KG1 (cell line): ENCODE data around the gene ERRFI1.

ENCODE experiments used
- DNase-seq: peaks from one replicate; lab custom pipeline; 2025; lab: John Stamatoyannopoulos, UW

Gene ERRFI1

DNA sequence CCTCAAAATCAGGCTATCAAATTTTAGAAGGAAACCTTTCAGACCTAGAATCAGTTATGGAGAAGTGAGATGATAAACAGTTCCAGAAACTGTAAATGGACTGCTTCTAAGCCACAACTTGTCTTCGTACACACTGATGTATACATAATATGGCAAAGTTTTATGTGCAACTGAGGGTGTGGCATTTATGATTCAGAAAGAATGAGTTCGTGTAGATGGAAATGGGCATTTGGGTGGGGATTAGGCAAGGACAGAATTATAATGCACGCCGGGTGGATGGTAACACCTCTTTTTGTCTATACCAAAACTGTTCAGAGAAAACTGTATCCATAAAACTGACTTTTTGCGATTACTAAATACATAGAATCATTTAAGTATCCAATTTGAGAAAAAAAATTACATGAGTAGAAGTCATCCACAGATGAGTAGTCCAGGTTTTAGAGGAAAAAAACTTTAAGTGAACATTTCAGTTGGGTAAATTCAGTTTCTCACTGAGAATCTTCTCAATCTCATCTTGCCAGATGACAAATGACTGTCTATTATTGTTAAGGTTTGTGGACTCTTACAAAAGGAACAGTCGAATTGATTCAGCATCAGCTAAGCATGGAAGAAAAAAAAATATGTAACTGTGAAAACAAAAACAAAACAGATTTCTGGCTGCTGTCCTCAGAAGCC lies 22.5 kb downstream of the ERRFI1 start:
- DNase-seq, result no peak

- DNase-seq, result no peak
Observed at GRCh38 chr1:8002921-8003320, 23.2 kb downstream of the ERRFI1 start.

DNA sequence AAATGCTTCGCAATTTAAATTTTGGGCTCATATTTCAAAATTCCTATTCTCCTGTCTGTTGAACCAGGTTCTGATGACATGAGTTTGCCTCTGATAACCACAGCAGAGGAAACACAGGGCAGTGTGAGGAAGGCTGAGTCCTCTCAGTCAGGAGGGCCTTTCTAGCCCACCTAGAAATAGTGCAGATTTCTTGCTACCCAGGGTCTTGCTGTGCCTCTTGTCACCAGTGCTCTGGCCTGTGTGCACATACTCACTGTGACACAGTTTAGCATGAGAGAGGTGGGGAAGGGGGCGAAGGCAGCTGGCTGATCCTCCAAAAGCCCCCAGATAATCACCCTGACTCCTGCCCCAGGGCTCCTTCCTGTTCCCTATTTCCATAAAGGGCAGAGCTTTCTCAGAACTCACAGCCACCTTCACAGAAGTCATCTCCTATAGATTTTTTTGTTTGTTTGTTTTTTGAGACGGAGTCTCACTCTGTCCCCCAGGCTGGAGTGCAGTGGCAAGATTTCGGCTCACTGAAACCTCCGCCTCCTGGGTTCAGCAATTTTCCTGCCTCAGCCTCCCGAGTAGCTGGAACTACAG lies 23.7 kb downstream of the ERRFI1 start:
- DNase-seq, result no peak

DNA sequence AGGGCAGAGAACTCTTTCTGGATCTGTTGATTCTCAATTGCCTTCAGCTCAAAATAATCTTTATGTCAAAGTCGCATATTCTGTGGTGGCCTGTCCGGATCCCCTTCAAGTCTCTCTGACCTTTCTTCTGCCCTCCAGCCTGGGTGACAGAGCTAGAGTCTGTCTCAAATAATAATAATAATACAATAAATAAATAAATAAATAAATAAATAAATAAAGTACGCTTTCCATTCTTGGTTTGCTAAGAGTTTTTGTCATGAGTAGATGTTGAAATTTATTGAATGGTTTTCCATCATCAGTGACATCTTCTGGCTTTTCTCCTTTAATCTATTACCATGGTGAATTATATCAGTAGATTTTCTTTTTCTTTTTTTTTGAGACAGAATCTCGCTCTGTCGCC lies 30.7 kb downstream of the ERRFI1 start:
- DNase-seq, result no peak

DNA sequence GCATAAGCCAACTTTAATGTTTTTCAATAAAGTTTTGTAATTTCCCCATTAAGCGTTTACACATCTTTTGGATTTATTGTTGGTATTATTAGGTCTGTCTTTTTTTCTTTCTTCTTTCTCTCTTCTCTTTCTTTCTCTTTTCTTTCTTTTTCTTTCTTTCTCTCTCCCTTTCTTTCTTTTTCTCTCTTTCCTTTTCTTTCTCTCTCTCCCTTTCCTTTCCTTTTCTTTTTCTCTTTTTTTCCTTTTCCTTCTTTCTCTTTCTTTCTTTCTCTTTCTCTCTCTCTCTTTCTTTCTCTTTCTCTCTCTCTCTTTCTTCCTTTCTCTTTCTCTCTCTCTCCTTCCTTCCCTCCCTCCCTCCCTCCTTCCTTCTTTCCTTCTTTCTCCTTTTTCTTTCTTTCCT lies 31.3 kb downstream of the ERRFI1 start:
- no peak for DNase-seq

DNA sequence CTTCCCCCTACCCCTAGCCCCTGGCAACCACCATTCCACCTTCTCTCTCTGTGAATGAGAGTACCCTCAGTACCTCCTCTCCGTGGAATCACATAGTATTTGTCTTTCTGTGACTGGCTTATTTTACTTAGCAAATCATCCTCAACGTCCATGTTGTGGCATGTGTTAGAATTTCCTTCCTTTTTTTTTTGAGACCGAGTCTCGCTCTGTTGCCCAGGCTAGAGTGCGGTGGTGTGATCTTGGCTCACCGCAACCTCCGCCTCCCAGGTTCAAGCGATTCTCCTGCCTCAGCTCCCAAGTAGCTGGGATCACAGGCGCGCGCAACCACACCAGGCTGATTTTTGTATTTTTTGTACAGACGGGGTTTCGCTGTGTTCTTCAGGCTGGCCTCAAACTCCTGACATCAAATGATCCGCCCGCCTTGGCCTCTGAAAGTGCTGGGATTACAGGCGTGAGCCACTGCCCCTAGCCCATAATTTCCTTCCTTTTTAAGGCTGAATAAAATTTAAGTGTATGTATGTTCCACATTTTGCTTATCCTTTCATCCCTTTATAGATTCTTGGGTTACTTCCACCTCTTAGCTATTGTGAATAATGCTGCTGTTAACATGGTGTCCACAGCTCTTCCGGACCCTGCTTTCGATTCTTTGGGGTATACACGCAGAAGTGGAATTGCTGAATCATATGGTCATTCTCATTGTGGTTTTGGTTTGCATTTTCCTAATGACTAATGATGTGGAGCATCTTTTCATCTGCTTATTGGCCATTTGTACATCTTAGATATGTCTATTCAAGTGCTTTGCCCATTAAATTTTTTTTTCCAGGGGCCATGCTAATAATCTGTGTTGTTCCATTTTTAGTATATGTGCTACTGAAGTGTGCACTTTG lies 32.3 kb downstream of the ERRFI1 start:
- DNase-seq, result no peak

DNA sequence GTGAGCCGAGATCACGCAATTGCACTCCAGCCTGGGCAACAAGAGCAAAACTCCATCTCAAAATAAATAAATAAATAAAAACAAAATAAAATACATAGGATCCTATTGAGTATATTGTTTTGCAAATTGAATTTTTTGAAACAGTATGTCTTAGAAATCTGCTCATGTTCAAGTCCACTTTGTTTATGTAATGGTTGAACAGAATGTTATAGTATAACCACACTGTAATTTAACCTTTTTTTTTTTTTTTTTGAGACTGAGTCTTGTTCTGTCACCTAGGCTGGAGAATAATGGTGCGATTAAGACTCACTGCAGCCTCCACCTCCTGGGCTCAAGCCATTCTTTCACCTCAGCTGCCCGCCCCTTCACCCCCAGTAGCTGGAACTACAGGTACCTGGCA lies 33.2 kb downstream of the ERRFI1 start:
- DNase-seq, result no peak

DNA sequence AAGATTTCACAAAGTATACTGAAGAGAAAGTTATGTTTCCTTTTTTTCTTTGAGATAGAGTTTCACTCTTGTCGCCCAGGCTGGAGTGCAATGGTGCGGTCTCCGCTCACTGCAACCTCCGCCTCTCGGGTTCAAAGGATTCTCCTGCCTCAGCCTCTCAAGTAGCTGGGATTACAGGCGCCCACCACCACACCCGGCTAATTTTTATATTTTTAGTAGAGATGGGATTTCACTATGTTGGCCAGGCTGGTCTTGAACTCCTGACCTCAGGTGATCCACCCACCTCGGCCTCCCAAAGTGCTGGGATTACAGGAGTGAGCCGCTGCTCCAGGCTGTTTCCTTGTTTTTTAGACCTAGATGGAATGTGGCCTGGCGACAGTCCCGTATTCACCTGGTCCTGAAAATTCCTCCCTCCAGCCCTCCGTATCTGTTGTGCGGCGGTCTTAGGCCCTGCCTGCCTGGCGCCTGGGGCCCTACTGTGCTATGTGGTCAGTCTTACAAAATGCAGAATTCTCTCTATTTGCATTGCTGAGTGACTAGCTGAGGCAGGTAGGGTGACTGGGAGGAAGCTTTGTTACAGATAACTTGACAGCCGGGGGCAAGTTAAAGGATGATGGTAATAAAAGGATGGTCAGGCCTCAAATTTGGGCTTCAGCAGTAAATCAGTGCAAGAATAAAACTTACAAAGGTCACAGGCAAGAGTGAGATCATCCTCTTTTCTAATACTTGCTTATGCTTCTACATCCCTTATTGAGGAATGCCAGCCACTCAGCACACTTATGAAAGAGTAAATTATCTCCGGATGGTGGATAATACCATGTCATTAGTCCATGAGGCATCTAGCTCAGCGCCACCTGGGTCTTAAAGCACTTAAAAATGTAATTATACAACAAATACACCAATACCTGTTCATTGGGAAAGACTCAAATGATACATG lies 34.3 kb downstream of the ERRFI1 start:
- no peak for DNase-seq

GRCh38 chr1:7989762-7990428 lies 36.2 kb downstream of the ERRFI1 start:
- DNase-seq, result no peak

DNA sequence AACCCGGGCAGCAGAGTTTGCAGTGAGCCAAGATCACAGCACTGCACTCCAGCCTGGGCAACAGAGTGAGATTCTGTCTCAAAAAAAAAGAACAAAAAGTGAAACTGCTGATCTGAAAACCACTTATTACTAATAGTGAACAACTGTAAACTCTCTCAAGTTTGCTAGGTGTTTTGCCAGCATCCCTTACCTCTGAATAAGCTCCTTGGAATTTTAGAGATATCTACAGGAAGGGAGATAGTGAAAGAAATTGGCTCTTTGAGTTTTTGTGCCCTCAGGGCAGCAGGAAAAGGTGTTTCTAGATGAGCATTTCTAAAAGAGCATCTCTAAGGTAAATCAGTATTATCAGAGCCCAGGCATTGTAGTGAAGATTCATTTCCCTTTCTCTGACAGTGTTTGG lies 37.5 kb downstream of the ERRFI1 start:
- no peak for DNase-seq

GRCh38 chr1:7987528-7987927 lies 38.6 kb downstream of the ERRFI1 start:
- DNase-seq, result no peak

DNA sequence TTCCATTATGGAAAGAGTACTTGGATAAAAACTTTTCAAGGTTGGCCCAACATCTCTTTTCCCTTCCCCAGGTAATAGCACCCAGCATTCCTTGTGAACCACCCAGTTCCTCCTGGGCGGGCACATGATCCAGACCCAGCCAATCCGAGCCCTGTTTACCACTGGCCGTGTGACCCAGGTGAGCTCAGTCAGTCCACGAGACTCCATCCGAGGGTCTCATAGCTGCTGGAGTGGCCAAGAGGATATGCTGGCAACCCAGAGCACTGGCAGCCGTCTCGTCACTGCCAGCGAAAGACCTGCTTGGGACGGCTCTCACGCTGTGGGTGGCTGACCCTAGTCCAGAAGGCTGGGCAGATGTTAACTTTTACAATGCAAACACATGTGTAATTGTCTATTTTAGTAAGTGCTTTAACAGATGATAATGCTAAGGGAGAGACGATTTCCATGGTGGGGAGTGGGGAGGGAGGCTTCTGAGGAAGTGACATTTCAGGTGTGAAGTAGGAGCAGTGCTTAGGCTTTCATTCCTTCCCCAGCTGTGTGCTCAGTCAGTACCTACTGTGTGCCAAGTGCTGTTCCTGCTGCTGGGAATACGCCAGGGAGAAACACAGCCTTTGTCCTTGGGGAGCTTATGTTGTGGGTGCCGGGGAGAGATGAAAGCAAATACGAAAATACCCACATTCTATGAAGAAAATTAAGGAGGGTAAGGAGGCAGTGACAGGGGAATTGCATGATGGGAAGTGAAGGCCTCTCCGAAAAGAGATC lies 40.1 kb downstream of the ERRFI1 start:
- no peak for DNase-seq

DNA sequence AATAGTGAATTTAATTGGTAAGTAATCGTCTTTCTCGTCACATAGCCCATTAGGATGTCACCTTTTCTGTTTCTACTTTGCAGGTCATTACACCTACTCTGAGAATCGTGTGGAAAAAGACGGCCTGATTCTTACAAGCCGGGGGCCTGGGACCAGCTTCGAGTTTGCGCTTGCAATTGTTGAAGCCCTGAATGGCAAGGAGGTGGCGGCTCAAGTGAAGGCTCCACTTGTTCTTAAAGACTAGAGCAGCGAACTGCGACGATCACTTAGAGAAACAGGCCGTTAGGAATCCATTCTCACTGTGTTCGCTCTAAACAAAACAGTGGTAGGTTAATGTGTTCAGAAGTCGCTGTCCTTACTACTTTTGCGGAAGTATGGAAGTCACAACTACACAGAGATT lies 41.3 kb downstream of the ERRFI1 start:
- DNase-seq, result no peak

DNA sequence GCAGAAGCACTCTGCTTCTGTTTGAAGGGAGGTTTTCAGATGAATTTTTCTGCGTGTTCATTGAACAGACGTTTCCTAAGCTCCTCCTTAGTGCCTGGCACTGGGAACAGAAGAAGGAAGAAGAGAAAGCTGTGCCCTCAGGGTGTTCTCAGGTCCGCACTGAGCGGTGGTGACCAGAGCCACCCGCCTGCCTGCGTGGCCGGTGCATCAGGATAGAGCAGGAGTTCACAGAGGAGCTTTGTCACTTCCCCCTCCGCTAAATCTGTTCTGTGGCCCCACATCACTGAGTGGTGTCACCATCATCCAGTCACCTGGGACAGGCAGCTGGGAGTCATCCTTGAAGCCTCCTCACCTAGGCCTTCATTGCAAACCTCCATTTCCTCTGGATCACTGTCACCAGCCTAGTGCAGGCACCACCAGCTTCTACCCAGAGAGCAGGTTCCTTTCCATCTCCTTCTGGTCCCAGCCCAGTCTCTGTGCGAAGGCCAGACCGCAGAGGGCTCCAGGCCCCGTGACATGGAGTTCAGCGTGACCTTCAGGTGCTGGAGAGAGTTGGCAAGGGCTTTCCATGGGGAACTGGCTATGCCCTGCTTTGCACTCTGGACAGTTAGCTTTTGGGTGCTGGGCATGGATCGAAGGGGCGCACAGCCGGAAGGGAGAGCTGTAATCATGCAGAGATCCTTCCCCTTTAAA lies 42.9 kb downstream of the ERRFI1 start:
- no peak for DNase-seq

DNA sequence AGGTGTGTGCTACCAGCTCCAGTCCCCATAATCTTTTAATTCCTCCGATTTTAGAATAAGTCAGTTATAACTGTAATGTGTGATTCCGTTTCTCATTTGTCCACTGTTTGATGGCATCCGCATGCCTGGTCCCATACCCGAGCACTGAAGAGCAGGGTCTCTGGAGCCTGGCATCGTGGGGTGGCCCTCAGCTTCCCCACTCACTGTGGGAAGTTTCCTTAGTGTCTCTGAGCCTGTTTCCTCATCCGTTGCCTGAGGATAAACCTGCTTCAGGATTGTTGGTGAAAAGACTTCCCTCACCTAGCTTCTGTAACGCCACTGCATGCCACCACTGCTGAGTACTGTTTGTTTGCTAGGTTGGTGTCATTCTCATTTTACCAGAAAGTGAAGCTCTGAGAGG lies 45.1 kb downstream of the ERRFI1 start:
- DNase-seq, result no peak

DNA sequence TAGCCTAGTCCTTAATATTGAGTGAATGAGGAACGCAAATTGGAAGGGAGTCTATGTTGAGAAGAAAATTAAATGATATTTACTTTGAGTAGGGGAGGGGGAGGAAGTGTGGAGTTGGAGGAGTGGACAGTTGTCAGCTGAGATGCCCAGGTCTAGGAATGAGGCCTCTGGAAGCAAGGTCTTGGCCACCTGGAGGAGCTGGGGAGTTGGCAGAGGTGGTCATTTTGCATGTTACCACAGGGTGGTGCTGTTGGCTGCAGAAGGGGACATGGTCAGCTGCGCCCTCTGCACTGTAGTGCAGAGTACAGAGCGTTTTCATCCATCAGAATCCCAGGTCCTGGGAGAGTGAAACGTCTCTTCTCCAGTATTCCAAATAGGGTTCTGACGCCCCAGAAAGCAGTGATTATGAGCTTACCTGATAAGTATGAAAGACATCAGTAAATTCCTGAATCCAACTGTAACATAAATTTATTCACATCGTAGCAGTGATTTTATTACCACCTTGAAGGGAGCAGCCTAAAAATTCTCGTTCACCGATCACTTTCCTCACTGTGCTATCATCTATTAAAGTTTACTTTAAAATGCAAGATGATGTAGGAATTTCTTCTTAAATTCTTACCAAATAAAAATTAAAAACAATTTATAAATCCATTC lies 50.8 kb downstream of the ERRFI1 start:
- no peak for DNase-seq

- DNase-seq, result no peak
Observed at GRCh38 chr1:7973086-7973485, 53.0 kb downstream of the ERRFI1 start.

DNA sequence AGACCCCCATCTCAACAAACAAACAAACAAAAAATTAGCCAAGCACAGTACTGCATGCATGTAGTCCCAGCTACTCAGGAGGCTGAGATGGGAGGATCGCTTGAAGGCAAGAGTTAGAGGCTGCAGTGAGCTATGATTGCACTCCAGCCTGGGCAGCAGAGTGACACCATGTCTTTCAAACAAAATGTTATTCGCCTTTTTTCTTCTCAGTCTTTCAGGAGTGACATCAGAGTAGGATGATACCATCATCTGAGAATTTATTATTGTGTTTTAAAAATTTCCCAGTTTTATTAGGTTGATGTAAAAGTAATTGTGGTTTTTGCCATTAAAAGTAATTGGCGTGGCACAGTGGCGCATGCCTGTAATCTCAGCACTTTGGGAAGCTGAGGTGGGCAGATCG lies 53.8 kb downstream of the ERRFI1 start:
- DNase-seq, result no peak

GRCh38 chr1:7971024-7971423 lies 55.1 kb downstream of the ERRFI1 start:
- DNase-seq, result no peak

- no peak for DNase-seq
Observed at GRCh38 chr1:7970246-7970645, 55.9 kb downstream of the ERRFI1 start.
